Fibroblast of villous mesenchyme (primary cell): Measurements from ENCODE around the gene EML1. TPM values are rescaled to one million over a fixed set of nuclear protein-coding genes. Genes with fewer than 3 reads are reported as not detected.

Source experiments
- DNase-seq: peaks from one replicate; pipeline ENCODE4 v3.0.0-alpha.2; 2010; ENCODE audit warnings: low read depth
- H3K4me3 ChIP-seq: 2 replicates; pipeline ENCODE4 v1.5.1; 2011; ENCODE audit warnings: low read depth, mild to moderate bottlenecking, low read length
- total RNA-seq: library from RNA; depleted of rRNA; stranded (reverse); fragments of >200 nt; gene quantifications from 2 replicates; pipeline ENCODE4 v1.2.3, GENCODE V29; 2012
- TF ChIP-seq, protein P1 (sequence below): IDR thresholded peaks from 2 replicates; pipeline ENCODE4 v1.5.1; 2012; ENCODE audit warnings: low read depth, mild to moderate bottlenecking, low read length; ENCODE audit not compliant: insufficient read depth

EML1 gene
- total RNA-seq, 1 donor, result 34.5 TPM

- DNase-seq, result no peak
- TF ChIP-seq, protein P1, sequence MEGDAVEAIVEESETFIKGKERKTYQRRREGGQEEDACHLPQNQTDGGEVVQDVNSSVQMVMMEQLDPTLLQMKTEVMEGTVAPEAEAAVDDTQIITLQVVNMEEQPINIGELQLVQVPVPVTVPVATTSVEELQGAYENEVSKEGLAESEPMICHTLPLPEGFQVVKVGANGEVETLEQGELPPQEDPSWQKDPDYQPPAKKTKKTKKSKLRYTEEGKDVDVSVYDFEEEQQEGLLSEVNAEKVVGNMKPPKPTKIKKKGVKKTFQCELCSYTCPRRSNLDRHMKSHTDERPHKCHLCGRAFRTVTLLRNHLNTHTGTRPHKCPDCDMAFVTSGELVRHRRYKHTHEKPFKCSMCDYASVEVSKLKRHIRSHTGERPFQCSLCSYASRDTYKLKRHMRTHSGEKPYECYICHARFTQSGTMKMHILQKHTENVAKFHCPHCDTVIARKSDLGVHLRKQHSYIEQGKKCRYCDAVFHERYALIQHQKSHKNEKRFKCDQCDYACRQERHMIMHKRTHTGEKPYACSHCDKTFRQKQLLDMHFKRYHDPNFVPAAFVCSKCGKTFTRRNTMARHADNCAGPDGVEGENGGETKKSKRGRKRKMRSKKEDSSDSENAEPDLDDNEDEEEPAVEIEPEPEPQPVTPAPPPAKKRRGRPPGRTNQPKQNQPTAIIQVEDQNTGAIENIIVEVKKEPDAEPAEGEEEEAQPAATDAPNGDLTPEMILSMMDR, result no peak
- H3K4me3 ChIP-seq, result no peak overlapping the region
These were observed 44.7 kb upstream of the EML1 start for GRCh38 chr14:99748529-99748928.

DNA sequence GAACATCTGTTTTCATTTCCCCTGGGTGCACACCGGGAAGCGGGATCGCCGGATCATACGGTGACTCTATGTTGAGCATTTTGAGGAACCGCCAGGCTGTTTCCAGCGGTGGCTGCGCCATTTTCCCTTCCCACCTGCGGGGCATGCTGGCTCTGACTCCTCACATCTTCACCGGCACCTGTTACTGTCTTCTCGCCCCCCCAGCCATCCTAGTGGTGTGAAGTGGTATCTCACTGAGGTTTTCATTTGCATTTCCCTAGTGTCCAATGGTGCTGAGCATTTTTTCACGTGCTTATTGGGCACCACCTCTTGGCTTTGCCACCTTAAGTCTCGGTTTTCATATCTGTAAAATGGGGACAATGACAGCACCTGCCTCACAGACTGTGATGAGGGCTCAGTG is 44.1 kb upstream of the EML1 start:
- TF ChIP-seq, protein P1, result peak; percentile 26
- no peak for DNase-seq
- H3K4me3 ChIP-seq, result no peak overlapping the region

DNA sequence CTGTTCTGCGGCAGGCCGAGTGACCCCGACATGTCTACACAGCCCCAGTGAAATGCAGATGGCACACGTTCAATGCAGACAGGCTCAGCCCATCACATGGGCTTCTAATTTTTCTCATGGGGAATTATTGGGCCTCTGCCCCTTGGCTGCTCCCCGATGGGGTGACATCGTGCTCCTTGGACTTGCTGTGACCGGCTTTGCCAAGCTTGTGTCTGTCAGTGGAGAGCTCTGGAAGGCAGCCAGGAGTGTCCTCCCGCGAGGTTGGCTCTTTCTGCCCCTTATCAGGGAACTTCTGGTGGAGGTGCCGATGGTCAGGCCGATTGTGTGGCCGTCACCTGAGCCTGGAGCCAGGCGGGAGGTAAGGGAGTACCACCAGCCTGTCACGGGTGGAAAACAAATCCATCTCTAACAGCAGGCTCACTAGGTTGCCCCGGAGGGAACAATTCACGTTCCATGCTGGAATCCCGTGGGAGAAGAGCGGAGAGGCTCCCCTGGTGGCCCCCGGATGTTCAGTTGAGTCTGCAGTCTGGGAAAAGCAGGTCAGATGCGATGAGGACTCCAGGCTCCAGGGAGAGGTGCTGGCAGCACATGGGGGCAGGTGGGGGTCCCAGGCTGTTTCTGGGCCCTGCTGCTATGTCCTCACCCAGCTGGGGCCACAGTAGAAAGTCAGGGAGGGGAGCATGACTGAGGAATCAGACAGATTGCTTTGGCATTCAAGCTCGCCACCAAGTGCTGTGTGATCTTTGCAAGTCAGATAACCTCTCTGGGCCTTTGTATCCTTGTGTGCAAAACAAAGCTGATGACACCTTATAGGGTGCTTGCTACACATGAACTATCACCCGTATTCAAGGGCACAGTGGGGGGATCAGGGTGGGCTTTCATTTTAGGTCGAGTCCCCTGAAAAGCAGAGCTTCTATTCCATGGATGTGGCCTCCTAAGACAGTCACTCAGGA is 43.2 kb upstream of the EML1 start:
- TF ChIP-seq, protein P1, result no peak
- no peak overlapping the region for H3K4me3 ChIP-seq
- no peak for DNase-seq

DNA sequence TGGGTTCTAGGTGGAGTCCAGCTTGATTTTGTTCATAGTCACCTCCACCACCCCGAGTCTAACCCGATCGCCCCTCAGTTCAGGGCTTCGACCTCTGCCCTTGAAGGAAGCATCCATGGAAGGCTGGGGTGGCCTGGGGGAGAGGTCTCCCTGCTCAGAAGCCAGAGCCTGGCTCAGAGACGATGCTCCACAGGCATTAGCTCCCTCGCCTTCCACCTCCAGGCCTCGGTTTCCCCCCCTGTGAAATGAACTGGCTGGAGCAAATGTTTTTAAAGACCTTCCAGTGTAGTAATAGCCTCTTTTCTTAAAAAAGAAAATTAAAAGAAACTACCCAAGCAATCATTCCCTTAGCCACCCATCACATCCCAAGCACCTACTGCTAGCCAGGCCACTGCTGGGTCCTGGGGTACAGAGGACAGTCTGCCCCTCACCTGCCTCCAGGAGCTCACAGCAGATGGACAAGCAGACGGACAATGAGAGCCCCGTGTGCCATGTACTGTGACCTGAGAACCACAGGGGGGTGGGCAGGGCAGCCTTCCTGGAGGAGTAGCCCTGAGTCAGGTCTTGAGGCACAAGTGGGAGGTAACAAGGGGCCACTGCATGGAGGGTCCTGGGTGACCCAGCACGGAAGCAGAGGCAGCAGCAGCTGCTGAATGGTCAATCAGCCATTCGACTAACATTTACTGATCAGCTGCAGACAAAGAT is 42.3 kb upstream of the EML1 start:
- no peak for DNase-seq
- no peak overlapping the region for H3K4me3 ChIP-seq
- TF ChIP-seq, protein P1, result no peak

GRCh38 chr14:99751539-99752485 is 41.4 kb upstream of the EML1 start:
- DNase-seq, result peak; percentile 69
- TF ChIP-seq, protein P1, result no peak
- no peak overlapping the region for H3K4me3 ChIP-seq

GRCh38 chr14:99752486-99753121 is 40.6 kb upstream of the EML1 start:
- H3K4me3 ChIP-seq, result no peak overlapping the region
- TF ChIP-seq, protein P1, result no peak
- peak; percentile 67 for DNase-seq
